ENCODE measurements around the gene SMAGP.

GRCh38 chr12:51247523-51248206 lies 22.6 kb downstream of the SMAGP start:
- TF ChIP-seq CTCF (IDR thresholded peaks at IDR 0.05), result no peak
- no peak for TF ChIP-seq POLR2A (IDR thresholded peaks at IDR 0.05)
- no peak for TF ChIP-seq POLR2AphosphoS5 (IDR thresholded peaks at IDR 0.05)

Measured in suprapubic skin (tissue), 4 donors.